Nucleus accumbens (tissue), 56 donors: ENCODE measurements around the gene MESP2.

Experiments
- DNase-seq, 56 donors: peaks; one replicate each; lab custom pipeline; 2025; lab: John Stamatoyannopoulos, UW

The MESP2 gene

GRCh38 chr15:89754361-89755154 is 21.6 kb upstream of the MESP2 start:
- DNase-seq: no peak

- DNase-seq: no peak
These were observed 20.4 kb upstream of the MESP2 start for GRCh38 chr15:89755701-89756100.

- no peak for DNase-seq
These were observed 19.2 kb upstream of the MESP2 start for GRCh38 chr15:89756897-89757296.

GRCh38 chr15:89758283-89758682 is 17.8 kb upstream of the MESP2 start:
- no peak for DNase-seq

GRCh38 chr15:89758981-89759380 is 17.2 kb upstream of the MESP2 start:
- no peak for DNase-seq

- no peak for DNase-seq
These were observed 16.3 kb upstream of the MESP2 start for GRCh38 chr15:89759835-89760234.

- peak in 42 of 56 donors; percentile 9 to 87 (median 39) for DNase-seq
These were observed 15.7 kb upstream of the MESP2 start for GRCh38 chr15:89760303-89761008.

GRCh38 chr15:89761009-89761831 is 14.9 kb upstream of the MESP2 start:
- peak in 1 of 56 donors; percentile 35 for DNase-seq

GRCh38 chr15:89761929-89762328 is 14.2 kb upstream of the MESP2 start:
- no peak for DNase-seq

GRCh38 chr15:89765694-89766093 is 10.4 kb upstream of the MESP2 start:
- no peak for DNase-seq

- DNase-seq: no peak
These were observed 9.5 kb upstream of the MESP2 start for GRCh38 chr15:89766357-89767311.

GRCh38 chr15:89767411-89767915 is 8.7 kb upstream of the MESP2 start:
- DNase-seq: no peak

- no peak for DNase-seq
These were observed 8.0 kb upstream of the MESP2 start for GRCh38 chr15:89768071-89768500.

GRCh38 chr15:89769366-89769765 is 6.8 kb upstream of the MESP2 start:
- no peak for DNase-seq

- DNase-seq: no peak
These were observed 6.1 kb upstream of the MESP2 start for GRCh38 chr15:89770041-89770440.

GRCh38 chr15:89772932-89773583 is 3.1 kb upstream of the MESP2 start:
- DNase-seq: no peak

GRCh38 chr15:89774492-89774891 is 1.6 kb upstream of the MESP2 start:
- no peak for DNase-seq

GRCh38 chr15:89775815-89776214 is 317 bp upstream of the MESP2 start:
- no peak for DNase-seq

- no peak for DNase-seq
These were observed 1.1 kb downstream of the MESP2 start for GRCh38 chr15:89777073-89777751.
